Activated naive CD4-positive, alpha-beta T cell treated with anti-CD3 and anti-CD28 coated beads, Interleukin-2, amount 10 ng/mL, durations not matched to agents 7 days and 5 days (primary cell): ENCODE data around the gene TAX1BP1.
"Not testable (repeated sequence)": the region's sequence is repeated elsewhere in the genome, so short reads cannot be mapped to it uniquely, and the experiment has no call there.

ENCODE experiments used
- CTCF ChIA-PET: fragments of 350-600 bp; sonication (Branson Sonifier 250); formaldehyde crosslinking; loops from one replicate; lab custom pipeline; 2021; ENCODE audit warnings: antibody characterized with exemption; lab: Charles Lee
- DNase-seq: peaks from one replicate; pipeline ENCODE4 v3.0.0-alpha.2; 2020
- H3K27ac Mint-ChIP-seq: one replicate; pipeline ENCODE4 v1.8.0; 2021; ENCODE audit warnings: mild to moderate bottlenecking, moderate library complexity, mixed read lengths
- H3K27me3 Mint-ChIP-seq: one replicate; pipeline ENCODE4 v1.8.0; 2021; ENCODE audit warnings: mild to moderate bottlenecking, mixed read lengths
- H3K36me3 Mint-ChIP-seq: one replicate; pipeline ENCODE4 v1.8.0; 2021; ENCODE audit warnings: mixed read lengths
- H3K4me1 Mint-ChIP-seq: one replicate; pipeline ENCODE4 v1.8.0; 2021; ENCODE audit warnings: mixed read lengths
- H3K4me3 Mint-ChIP-seq: one replicate; pipeline ENCODE4 v1.8.0; 2021; ENCODE audit warnings: mild to moderate bottlenecking, moderate library complexity, mixed read lengths
- H3K9me3 Mint-ChIP-seq: one replicate; pipeline ENCODE4 v1.8.0; 2021; ENCODE audit warnings: mixed read lengths

The TAX1BP1 gene

GRCh38 chr7:27714831-27715444 lies 25.0 kb upstream of the TAX1BP1 start:
- peaks cover 2% of the 10 kb centered on the region for H3K9me3 Mint-ChIP-seq
- H3K4me3 Mint-ChIP-seq = no peak overlapping the region
- H3K27me3 Mint-ChIP-seq = peaks cover 11% of the 10 kb centered on the region
- no peaks in the 10 kb centered on the region for H3K36me3 Mint-ChIP-seq
- CTCF ChIA-PET = interaction anchor here (1.3 kb wide), 1 partner anchor 26 kb away, joined by 3 read pairs; no protein-coding TSS in a partner anchor
- no peak for DNase-seq
- H3K4me1 Mint-ChIP-seq = no peaks in the 10 kb centered on the region
- H3K27ac Mint-ChIP-seq = no peak overlapping the region

GRCh38 chr7:27723085-27723484 lies 16.9 kb upstream of the TAX1BP1 start:
- no peak overlapping the region for H3K27ac Mint-ChIP-seq
- peaks cover 3% of the 10 kb centered on the region for H3K4me1 Mint-ChIP-seq
- no peak overlapping the region for H3K4me3 Mint-ChIP-seq
- CTCF ChIA-PET = no interaction called here
- no peaks in the 10 kb centered on the region for H3K27me3 Mint-ChIP-seq
- H3K36me3 Mint-ChIP-seq = no peaks in the 10 kb centered on the region
- DNase-seq = no peak
- no peaks in the 10 kb centered on the region for H3K9me3 Mint-ChIP-seq

- Mint-ChIP-seq H3K27me3 (peaks cover 4% of the 10 kb centered on the region), H3K9me3 (no peaks in the 10 kb centered on the region), H3K4me3 (no peak overlapping the region), H3K36me3 (no peaks in the 10 kb centered on the region), H3K27ac (no peak overlapping the region), H3K4me1 (peaks cover 3% of the 10 kb centered on the region)
- no peak for DNase-seq
- CTCF ChIA-PET = no interaction called here
Measured at GRCh38 chr7:27727058-27727457, 12.9 kb upstream of the TAX1BP1 start.

- Mint-ChIP-seq H3K36me3 (no peaks in the 10 kb centered on the region), H3K4me1 (peaks cover 3% of the 10 kb centered on the region), H3K4me3 (no peak overlapping the region), H3K27ac (no peak overlapping the region), H3K27me3 (peaks cover 8% of the 10 kb centered on the region), H3K9me3 (no peaks in the 10 kb centered on the region)
- no peak for DNase-seq
- CTCF ChIA-PET = no interaction called here
Measured at GRCh38 chr7:27730112-27730511, 9.8 kb upstream of the TAX1BP1 start.

- H3K4me3 Mint-ChIP-seq = no peak overlapping the region
- H3K4me1 Mint-ChIP-seq = peaks cover 7% of the 10 kb centered on the region
- H3K27me3 Mint-ChIP-seq = peaks cover 14% of the 10 kb centered on the region
- no peaks in the 10 kb centered on the region for H3K36me3 Mint-ChIP-seq
- no peak overlapping the region for H3K27ac Mint-ChIP-seq
- DNase-seq = no peak
- CTCF ChIA-PET = no interaction called here
- no peaks in the 10 kb centered on the region for H3K9me3 Mint-ChIP-seq
Measured at GRCh38 chr7:27734583-27734982, 5.4 kb upstream of the TAX1BP1 start.

- CTCF ChIA-PET = no interaction called here
- Mint-ChIP-seq H3K27ac (no peak overlapping the region), H3K4me1 (peaks cover 7% of the 10 kb centered on the region), H3K9me3 (no peaks in the 10 kb centered on the region), H3K4me3 (no peak overlapping the region), H3K36me3 (no peaks in the 10 kb centered on the region), H3K27me3 (peaks cover 14% of the 10 kb centered on the region)
- DNase-seq = no peak
Measured at GRCh38 chr7:27735165-27735564, 4.8 kb upstream of the TAX1BP1 start.

GRCh38 chr7:27735831-27736230 lies 4.1 kb upstream of the TAX1BP1 start:
- Mint-ChIP-seq H3K27ac (no peak overlapping the region), H3K27me3 (peaks cover 14% of the 10 kb centered on the region), H3K4me3 (no peak overlapping the region), H3K4me1 (peaks cover 9% of the 10 kb centered on the region), H3K36me3 (no peaks in the 10 kb centered on the region), H3K9me3 (no peaks in the 10 kb centered on the region)
- DNase-seq = no peak
- CTCF ChIA-PET = no interaction called here

- DNase-seq = no peak
- peaks cover 10% of the 10 kb centered on the region for H3K27me3 Mint-ChIP-seq
- CTCF ChIA-PET = no interaction called here
- no peak overlapping the region for H3K27ac Mint-ChIP-seq
- H3K9me3 Mint-ChIP-seq = no peaks in the 10 kb centered on the region
- H3K4me1 Mint-ChIP-seq = peaks cover 21% of the 10 kb centered on the region
- no peak overlapping the region for H3K4me3 Mint-ChIP-seq
- H3K36me3 Mint-ChIP-seq = no peaks in the 10 kb centered on the region
Measured at GRCh38 chr7:27737178-27737577, 2.8 kb upstream of the TAX1BP1 start.

GRCh38 chr7:27737616-27738015 lies 2.3 kb upstream of the TAX1BP1 start:
- no peak overlapping the region for H3K27ac Mint-ChIP-seq
- peaks cover 10% of the 10 kb centered on the region for H3K27me3 Mint-ChIP-seq
- CTCF ChIA-PET = no interaction called here
- H3K4me1 Mint-ChIP-seq = peaks cover 26% of the 10 kb centered on the region
- no peaks in the 10 kb centered on the region for H3K9me3 Mint-ChIP-seq
- H3K36me3 Mint-ChIP-seq = no peaks in the 10 kb centered on the region
- DNase-seq = no peak
- H3K4me3 Mint-ChIP-seq = no peak overlapping the region

GRCh38 chr7:27739301-27739908 lies 557 bp upstream of the TAX1BP1 start:
- no peaks in the 10 kb centered on the region for H3K9me3 Mint-ChIP-seq
- H3K4me3 Mint-ChIP-seq = peak overlapping the region; percentile 92
- H3K27me3 Mint-ChIP-seq = peaks cover 10% of the 10 kb centered on the region
- H3K4me1 Mint-ChIP-seq = peaks cover 32% of the 10 kb centered on the region
- CTCF ChIA-PET = interaction anchor here (1.2 kb wide), 1 partner anchor 543 kb away, joined by 3 read pairs; no protein-coding TSS in a partner anchor
- DNase-seq = peak; percentile 37
- H3K36me3 Mint-ChIP-seq = no peaks in the 10 kb centered on the region
- peak overlapping the region; percentile 98 for H3K27ac Mint-ChIP-seq

- H3K4me3 Mint-ChIP-seq = peak overlapping the region; percentile 92
- peaks cover 4% of the 10 kb centered on the region for H3K27me3 Mint-ChIP-seq
- CTCF ChIA-PET = interaction anchor here (0.6 to 1.6 kb wide), 3 partner anchors 26 to 79 kb away, joined by 3 to 6 read pairs (median 4); no protein-coding TSS in a partner anchor
- no peaks in the 10 kb centered on the region for H3K9me3 Mint-ChIP-seq
- peak overlapping the region; percentile 98 for H3K27ac Mint-ChIP-seq
- H3K4me1 Mint-ChIP-seq = peaks cover 37% of the 10 kb centered on the region
- H3K36me3 Mint-ChIP-seq = no peaks in the 10 kb centered on the region
- peak; percentile 92 for DNase-seq
Measured at GRCh38 chr7:27740449-27741086, 606 bp downstream of the TAX1BP1 start.

- DNase-seq, CTCF ChIA-PET, H3K9me3 Mint-ChIP-seq, H3K27me3 Mint-ChIP-seq, H3K27ac Mint-ChIP-seq, H3K36me3 Mint-ChIP-seq, H3K4me3 Mint-ChIP-seq: not testable (repeated sequence)
- peaks cover 37% of the 10 kb centered on the region for H3K4me1 Mint-ChIP-seq
Measured at GRCh38 chr7:27742091-27742710, 2.2 kb downstream of the TAX1BP1 start.

GRCh38 chr7:27745064-27745583 lies 5.2 kb downstream of the TAX1BP1 start:
- Mint-ChIP-seq H3K4me1 (peaks cover 30% of the 10 kb centered on the region), H3K36me3 (peaks cover 12% of the 10 kb centered on the region), H3K9me3 (no peaks in the 10 kb centered on the region), H3K4me3 (no peak overlapping the region), H3K27me3 (no peaks in the 10 kb centered on the region), H3K27ac (no peak overlapping the region)
- CTCF ChIA-PET = interaction anchor here (0.6 to 1.7 kb wide), 5 partner anchors 41 to 276 kb away, joined by 3 to 11 read pairs (median 3); no protein-coding TSS in a partner anchor
- no peak for DNase-seq

GRCh38 chr7:27746486-27746885 lies 6.5 kb downstream of the TAX1BP1 start:
- Mint-ChIP-seq H3K27me3 (no peaks in the 10 kb centered on the region), H3K36me3 (peaks cover 21% of the 10 kb centered on the region)

More at GRCh38 chr7:27746486-27746885, 6.5 kb downstream of the TAX1BP1 start:
- no peak overlapping the region for H3K27ac Mint-ChIP-seq
- H3K4me3 Mint-ChIP-seq = no peak overlapping the region
- peaks cover 22% of the 10 kb centered on the region for H3K4me1 Mint-ChIP-seq
- H3K9me3 Mint-ChIP-seq = no peaks in the 10 kb centered on the region
- CTCF ChIA-PET = interaction anchor here (0.8 to 1.7 kb wide), 3 partner anchors 10 to 275 kb away, joined by 3 to 6 read pairs (median 3); no protein-coding TSS in a partner anchor
- DNase-seq = no peak
